NCI-H146 (cell line): ENCODE measurements around the gene TCF20.

Source experiments
- DNase-seq: peaks from one replicate; lab custom pipeline; 2025; lab: John Stamatoyannopoulos, UW

Gene TCF20

GRCh38 chr22:42261296-42261695 lies 9.2 kb downstream of the TCF20 start:
- no peak for DNase-seq

GRCh38 chr22:42258126-42258525 lies 12.3 kb downstream of the TCF20 start:
- no peak for DNase-seq

GRCh38 chr22:42257386-42257785 lies 13.1 kb downstream of the TCF20 start:
- DNase-seq: no peak

- no peak for DNase-seq
Observed at GRCh38 chr22:42256930-42257329, 13.5 kb downstream of the TCF20 start.

GRCh38 chr22:42256220-42256619 lies 14.2 kb downstream of the TCF20 start:
- DNase-seq: no peak

- no peak for DNase-seq
Observed at GRCh38 chr22:42249831-42250230, 20.6 kb downstream of the TCF20 start.

GRCh38 chr22:42248995-42249394 lies 21.5 kb downstream of the TCF20 start:
- no peak for DNase-seq

GRCh38 chr22:42247596-42247995 lies 22.9 kb downstream of the TCF20 start:
- DNase-seq: no peak

- no peak for DNase-seq
Observed at GRCh38 chr22:42243802-42244060, 26.7 kb downstream of the TCF20 start.

- DNase-seq: no peak
Observed at GRCh38 chr22:42236848-42237247, 33.6 kb downstream of the TCF20 start.

- no peak for DNase-seq
Observed at GRCh38 chr22:42236268-42236667, 34.2 kb downstream of the TCF20 start.

- no peak for DNase-seq
Observed at GRCh38 chr22:42233879-42234278, 36.6 kb downstream of the TCF20 start.

- no peak for DNase-seq
Observed at GRCh38 chr22:42231929-42232328, 38.5 kb downstream of the TCF20 start.

- no peak for DNase-seq
Observed at GRCh38 chr22:42229455-42230149, 40.9 kb downstream of the TCF20 start.

GRCh38 chr22:42228483-42228882 lies 42.0 kb downstream of the TCF20 start:
- no peak for DNase-seq

GRCh38 chr22:42227435-42227834 lies 43.0 kb downstream of the TCF20 start:
- no peak for DNase-seq

GRCh38 chr22:42225841-42226240 lies 44.6 kb downstream of the TCF20 start:
- DNase-seq: no peak

- DNase-seq: no peak
Observed at GRCh38 chr22:42222140-42222539, 48.3 kb downstream of the TCF20 start.
